NCI-H748 (cell line): ENCODE measurements around the gene ALG12.

ENCODE experiments used
- DNase-seq: peaks from one replicate; lab custom pipeline; 2025; ENCODE audit not compliant: unreplicated experiment; lab: John Stamatoyannopoulos, UW

ALG12 gene

DNA sequence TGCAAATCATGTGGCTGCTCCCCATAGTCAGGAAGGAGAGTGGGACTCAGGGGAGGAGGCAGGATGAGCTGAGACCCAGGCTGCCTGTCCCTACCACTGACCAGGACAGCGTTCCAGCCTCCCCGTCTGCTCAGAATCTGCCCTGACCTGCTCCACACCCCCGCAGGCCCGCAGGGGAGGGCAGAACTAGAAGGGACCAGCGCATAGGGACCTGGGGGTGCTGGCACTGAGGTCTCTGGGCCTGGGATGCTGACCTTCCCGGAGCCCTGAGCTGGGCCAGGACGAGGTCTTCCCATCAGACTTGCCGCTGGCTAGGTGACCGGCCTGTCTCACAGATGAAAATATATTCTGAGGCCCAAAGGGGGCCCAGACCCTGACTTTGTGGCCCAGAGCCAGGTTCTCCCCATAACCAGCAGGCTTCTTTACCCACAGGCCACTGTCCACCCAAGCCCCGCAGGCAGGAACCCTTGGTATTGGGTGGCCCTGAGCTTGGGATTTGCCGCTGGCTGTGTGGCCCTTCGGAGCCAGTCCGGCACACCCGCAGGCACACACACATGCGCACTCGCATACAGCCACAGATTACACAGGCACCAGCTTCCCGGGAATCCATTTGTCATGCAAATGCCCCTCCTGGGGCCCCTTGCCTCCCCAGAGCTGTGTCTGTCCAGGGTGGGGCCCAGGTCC lies 28.5 kb upstream of the ALG12 start:
- DNase-seq = no peak

DNA sequence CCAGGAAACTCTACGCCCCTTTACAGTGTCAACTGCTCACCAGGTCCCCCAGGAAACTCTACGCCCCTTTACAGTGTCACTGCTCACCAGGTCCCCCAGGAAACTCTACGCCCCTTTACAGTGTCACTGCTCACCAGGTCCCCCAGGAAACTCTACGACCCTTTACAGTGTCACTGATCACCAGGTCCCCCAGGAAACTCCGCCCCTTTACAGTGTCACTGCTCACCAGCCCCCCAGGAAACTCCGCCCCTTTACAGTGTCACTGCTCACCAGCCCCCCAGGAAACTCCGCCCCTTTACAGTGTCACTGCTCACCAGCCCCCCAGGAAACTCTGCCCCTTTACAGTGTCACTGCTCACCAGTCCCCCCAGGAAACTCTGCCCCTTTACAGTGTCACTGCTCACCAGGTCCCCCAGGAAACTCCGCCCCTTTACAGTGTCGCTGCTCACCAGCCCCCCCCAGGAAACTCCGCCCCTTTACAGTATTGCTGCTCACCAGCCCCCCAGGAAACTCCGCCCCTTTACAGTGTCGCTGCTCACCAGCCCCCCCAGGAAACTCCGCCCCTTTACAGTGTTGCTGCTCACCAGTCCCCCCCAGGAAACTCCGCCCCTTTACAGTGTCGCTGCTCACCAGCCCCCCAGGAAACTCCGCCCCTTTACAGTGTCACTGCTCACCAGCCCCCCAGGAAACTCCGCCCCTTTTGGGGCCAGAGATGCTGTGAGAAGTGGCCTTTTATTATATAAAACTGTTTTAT lies 27.0 kb upstream of the ALG12 start:
- peak; percentile 25 for DNase-seq

DNA sequence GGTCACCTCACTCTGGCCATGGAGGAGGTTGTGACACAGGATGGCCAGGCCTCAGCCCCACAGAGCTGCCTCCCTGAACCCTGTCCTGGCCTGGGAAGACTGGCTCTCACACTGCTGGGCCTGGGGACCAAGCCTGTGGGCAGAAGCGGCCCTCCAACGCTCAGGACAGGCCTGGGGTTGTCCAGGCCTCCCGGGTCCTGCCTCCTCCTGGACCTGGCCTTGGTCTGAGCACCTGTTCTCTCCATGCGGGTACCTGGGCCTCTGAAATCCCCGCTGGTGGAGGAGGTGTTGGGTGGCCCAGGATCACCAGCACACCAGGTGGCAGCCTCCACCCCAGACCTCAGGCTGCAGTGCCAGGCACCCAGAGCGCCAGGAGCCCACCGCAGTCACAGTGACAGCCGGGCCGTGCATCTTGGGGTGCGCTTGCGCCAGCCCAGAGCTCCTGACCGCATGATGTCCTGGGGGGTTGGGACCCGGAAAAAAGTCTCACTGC lies 26.2 kb upstream of the ALG12 start:
- no peak for DNase-seq

DNA sequence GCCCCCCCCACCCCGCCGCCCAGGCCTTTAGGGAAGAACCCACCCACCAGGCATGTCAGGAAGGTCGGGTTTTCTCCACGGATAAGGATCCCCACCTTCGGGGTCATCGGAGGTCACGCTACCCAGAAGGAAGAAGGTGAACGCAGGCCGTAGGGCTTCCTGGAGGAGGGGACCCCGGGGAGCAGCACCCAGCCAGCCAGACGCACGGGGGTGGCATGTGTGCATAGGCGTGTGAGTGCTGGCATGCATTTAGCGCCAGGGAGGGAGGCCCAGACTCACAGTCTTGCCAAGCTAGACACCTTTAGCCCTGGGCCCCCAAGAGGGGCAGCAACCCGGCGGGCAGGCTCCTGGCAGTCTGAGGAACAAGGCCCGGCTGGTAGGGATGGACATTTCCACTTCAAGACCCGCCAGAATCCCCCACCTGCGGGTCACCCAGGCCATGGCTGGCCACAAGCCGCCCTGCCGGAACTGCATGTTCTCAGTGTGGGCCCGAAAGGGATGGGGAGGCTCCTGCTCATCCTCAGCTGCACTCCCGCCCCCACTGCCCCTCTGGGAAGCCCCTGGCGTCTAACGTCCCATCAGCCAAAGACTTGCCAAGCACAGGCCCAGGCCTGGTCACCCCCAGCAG lies 25.6 kb upstream of the ALG12 start:
- DNase-seq = no peak

DNA sequence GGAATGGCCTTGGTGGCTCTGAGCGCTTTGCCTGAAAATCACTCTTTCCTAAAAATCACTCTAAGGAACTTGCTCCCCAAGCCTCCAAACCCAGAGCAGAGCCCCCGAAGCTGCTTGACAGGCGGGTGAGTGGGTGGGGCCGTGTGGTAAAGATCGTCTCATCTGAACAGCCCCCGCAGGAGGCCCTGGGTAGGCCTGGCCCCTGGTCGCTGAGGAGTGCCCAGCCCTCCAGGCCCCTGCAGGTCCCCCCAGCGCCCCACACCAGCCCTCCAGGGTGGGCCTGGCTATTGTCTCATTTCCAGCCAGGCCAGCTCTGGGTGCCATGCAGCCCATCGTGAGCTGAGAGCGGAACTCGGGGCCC lies 25.1 kb upstream of the ALG12 start:
- DNase-seq = no peak

DNA sequence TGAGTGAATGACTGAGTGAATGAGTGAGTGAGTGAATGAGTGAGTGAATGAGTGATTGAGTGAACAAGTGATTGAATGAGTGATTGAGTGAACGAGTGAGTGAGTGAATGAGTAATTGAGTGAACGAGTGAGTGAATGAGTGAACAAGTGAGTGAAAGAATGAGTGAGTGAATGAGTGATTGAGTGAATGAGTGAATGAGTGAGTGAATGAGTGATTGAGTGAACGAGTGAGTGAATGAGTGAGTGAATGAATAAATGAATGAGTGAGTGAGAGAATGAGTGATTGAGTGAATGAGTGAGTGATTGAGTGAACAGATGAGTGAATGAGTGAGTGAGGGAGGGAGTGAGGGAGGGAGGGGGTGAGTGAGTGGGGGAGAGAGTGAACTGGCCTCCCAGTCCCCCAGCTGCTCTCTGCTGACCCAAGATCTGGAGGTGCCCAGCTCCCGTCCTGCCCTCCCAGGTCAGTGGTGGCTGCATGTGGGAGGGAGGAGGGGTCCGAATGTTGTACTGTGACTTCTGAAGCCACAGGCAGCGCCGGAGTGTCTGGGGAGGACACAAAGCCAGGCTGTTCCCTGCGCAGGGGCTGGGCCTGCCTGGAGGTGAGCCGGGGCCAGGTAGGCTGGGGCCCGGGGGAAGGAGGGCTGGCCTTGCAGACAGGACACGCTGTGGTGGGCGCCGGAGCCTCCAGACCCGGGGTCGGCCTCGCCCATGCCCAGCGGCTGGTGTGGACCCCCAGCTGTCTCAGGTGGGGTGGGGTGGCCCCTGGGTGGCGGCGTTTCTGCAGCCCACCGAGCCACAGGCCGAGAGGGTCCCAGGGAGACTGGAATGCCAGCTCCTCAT lies 24.5 kb upstream of the ALG12 start:
- DNase-seq = peak; percentile 22

DNA sequence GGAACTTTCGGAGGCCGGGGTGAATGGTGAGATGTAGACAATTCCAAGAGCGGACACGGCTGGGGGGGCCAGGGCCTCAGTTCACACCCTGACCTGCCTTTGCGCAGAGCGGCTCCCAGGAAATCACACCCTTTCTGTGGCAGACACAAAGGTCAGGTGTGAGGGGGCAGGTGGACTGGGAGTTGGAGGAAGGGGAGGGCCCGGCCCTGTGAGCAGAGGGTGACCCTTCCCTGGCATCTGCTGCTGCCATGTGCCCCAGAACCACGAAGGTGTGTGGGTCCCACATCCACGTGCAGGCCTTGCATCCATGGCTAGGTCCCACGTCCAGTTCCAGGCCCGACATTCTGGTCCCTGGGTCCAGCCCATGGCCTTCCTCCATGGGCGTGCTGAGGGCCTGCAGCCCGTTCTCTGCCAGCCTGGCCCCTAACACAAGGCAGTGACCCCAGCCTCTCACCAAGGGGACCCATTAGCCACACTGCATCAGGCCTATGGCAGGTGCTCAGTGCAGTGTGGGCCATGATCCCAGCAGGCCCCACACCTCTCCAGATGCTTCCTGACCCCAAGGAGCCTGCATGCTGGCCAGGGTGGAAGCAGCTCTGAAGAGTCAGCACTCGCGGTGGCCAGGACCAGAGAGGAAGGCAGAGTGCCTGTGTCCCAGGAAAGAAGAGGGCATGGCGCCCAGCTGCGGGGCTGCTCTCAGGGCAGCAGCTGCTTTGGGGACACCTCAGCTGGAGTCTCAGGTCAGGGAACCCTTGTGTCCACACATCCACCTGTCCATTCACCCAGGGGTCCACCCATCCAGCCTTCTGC lies 23.5 kb upstream of the ALG12 start:
- DNase-seq = no peak

DNA sequence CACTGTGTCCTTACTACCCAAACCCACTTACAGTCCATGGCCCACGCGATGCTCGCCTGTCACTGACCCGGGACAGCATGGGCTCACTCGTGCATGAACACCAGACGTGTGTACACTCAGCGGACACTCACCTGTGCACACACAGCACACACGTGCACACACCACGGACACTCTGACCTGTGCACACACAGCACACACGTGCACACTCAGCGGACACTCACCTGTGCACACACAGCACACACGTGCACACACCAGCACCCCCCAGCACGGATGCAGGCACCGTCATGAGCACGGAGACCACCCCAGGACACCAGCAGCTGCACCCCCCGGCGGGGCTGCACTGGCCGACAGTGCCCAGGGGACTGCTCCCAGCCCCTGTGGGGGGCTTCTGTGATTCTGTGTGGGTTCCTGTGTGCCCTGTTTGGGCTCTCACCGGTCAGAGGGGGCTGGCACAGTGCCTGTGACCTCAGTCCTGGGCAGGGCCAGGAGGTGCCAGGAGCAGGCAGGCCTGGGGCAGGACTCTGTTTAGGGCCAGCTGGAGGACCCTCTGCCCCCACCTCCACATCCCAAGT lies 20.4 kb upstream of the ALG12 start:
- DNase-seq = no peak

DNA sequence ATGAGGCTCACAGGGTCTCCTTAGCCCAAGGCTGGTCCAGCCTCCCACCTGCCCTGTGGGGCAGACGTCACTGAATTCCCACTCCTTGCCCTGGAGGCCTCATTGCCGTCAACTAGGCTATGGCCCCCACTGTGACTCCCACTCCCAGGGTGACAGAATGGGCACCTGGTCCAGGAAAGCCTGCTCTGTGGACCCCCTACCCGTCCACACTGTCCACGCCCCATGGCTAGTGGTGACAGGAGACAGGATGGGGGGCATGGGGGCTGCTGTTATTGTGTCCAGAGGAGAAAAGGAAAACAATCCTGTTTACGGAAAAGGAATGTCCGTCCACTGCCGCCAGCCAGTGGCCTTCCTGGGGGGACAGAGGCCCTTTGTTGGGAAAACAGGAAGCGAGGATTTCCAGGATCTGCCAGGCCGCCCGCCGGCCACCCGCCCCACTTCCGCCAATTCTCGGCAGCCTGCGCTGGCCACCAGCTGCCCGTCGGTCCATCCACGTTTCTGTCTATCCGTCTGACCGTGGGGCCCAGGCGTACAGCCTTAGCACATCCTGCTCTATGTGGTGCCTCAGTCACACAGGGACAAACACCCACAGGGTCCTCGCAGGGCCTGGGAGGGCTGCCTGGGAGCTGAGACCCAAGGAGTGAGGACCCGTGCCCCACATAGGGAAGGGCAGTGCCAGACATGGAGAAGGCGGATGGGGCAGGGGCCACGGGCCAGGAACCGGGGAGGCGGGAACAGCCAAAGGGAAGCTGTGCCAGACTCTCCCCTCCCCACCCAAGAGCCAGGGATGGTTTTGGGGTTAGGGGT lies 19.7 kb upstream of the ALG12 start:
- no peak for DNase-seq

DNA sequence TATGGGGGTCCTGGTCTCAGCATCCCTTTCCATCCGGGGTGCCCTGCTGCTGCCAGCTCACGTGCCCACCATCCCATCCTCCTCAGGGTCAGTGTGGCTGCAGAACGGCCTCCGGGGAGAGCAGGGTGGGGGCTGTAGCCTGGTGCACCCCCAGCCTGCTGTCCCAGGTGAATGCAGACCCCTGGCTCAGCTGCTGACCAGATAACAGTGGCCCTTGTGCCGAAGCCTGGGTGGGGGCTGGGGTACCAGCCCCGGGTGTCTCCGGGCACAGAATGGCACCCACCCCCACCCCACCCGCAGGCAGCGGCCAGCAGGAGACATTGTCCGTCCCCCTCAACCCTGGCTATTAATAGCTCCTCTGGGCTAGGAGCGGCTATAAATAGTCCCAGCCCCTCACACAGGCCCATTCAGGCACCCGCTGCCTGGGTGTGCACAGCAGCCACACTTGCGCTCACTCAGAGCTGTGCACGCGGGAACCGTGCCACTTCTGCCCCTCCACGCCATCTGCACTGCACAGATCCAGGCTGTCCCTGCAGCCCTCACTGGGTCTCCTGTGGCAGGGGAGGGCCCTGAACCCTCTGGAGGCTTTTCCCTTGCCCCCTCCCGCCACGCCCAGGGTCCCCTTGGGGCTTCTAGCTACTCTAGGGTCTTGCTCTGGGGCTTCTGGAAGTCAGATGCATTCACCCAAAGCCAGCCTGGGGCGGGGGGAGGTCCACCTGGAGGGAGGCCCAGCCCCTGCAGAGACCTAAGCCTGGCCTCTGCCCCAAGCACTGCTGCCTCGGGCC lies 18.9 kb upstream of the ALG12 start:
- DNase-seq = peak; percentile 52

DNA sequence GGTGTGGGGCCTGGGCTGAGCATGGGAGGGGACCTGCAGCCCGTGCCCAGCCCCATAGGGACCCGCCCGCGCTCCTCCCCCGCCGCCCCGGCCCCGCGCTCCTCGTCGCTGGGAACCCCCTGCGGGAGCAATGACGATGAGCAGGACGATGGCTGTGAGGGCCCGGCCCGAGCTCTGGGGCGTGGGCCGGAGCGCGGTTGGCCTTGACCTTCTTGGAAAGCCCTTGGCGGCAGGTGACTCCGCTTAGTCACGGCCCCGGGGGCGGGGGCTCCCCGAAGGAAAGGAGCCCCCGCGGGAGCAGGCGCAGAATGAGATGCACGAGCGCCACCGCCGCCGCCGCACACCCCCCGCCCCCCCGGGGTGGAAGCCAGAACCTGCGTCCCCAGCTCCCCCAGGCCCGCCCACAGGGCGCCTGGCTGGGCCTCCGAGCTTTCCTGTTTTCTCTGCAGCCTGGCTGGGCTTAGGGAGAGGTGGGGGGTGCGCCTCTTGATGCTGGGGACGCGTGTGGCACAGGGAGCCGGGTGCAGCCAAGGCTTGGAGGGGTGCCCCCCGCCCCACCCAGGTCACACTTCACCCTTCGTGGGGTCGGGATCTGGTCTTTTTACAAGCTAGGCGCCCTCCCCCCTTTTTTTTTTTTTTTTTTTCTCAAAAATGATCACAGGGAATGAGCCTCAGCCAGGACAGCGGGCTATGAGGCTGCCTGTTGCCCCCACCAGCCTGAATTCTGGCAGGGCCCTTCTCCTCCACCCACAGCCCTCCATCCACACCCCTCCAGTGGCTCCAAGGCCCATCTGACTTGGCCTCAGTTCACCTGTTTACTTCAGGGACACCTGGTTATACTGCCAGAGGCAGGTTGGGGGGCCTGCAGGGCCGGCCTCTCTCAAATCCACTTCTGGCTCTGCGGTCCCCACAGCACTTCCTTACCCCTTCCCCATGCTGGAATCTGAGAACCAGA lies 18.1 kb upstream of the ALG12 start:
- peak; percentile 88 for DNase-seq

DNA sequence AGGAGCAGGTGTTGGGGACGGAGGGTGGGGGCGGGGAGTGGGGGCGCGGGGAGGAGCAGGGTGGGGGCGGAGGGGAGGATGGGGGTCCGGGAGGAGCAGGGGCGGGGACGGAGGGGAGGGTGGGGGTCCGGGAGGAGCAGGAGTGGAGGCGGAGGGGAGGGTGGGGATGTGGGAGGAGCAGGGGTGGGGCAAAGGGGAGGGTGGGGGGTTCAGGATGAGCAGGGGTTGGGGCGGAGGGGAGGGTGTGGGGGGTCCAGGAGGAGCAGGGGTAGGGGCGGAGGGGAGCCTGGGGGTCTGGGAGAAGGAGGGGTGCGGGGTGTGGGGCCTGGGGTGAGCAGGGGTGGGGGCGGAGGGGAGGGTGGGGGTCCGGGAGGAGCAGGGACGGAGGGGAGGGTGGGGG lies 17.3 kb upstream of the ALG12 start:
- DNase-seq = peak; percentile 74

DNA sequence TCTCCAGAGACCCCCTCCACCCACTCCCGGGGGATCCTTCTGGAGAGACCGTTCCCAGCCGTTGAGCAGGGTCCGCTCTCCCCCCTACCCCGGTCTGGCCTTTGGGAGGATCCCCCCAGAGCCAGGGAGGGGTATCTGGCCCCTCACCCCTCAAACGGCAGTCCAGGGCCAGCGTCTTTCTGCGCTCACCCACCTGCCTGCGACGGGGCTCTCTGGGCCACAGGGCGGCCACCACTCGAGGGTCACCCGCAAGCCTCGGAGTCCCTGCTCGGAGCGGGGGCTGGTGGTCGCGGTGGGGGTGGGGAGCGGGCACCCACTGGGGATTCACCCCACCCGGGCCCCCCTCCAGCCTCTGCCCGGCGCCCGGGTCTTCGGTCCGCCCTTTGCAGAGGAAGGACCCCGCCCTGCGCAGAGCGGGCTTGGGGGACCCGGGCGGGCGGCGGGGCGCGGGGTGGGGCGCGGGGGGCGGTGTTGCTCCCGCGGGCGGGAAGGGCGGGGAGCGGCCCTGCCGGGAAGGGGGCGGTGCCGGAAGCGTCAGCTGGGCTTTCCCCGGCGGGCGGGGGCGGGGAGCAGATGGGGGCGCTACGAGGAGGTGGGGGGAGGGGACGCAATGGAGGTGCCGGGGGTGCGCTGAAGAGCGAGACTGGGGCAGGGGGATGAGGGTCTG lies 16.8 kb upstream of the ALG12 start:
- peak; percentile 75 for DNase-seq

DNA sequence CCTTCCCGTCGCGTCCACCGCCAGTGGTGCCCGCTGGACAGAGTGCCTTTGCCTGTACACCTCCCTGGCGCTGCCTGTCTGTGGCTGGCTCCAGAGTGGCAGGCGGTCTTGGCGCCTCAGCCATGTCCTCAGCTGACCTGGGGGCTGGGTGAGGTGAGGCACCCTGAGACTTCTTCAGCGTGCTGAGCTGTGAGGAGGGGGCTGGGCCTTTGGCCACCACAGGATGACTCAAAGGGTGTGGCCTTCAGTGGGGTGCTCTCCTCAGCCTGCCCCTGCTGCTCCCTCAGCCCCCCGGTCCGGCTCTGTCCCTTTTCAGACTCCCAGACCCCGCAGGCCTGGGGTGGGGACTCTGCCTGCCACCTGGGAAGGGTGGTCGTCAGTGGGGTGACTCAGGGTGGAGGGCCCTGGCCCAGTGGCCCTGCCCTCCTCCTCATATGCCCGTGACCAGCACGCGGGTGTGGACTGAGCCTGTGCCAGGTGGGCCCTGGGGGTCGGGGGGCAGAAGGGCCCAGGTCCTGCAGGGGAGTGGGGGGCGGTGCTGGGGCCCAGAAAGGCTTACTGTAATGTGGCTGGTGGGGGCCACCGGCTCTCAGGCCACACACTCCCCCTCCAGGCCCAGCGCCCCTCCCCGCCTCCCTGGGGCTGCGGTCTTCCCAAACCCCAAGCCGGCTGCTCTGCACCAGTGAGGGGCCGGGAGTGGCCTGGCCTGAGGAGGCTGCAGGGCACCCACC lies 16.1 kb upstream of the ALG12 start:
- DNase-seq = peak; percentile 28

DNA sequence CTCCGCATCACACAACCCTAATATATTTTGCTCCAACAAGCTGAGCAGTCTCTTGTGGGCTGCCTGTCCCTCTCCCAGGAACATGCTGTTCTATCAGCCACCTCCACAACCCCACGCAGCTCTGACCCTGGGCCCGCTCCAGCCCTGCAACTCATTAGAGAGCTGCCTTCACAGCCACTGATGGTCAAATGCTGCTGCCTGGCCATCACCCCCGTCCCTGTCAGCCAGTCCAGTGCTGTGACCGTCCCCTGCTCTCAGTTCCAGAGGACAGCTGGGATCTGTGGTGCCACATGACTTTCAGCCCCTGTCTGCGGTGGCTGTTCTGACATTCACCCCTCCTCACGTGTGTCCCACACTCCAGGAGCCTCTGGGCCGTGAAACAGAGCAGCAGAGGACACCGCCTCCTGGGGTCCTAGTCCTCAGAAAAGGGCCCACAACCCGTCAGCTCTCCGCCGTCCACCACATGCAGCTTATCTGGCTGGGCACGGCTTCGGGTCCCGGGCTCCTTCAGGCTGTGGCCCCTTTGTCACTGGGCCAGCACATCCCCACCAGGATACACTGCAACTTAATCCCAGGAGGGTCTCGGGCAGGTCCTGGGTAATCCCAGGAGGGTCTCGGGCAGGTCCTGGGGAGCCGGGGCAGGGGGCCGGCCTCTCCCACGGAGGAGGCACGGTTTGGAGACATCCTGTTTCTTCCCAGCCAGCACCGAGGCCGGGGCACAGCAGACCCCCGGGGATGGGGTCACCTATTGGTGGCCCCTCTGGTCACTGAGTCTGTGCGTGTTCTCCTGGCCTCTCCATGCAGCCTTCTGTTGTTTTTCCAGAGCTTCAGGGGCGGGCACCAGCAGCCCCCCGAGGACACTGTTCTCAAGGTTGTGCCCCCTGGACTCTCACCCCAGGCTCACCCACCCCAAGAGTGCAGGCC lies 15.3 kb upstream of the ALG12 start:
- no peak for DNase-seq
